Urothelium cell line (cell line): ENCODE measurements around the gene ERBB2.
"Not testable (repeated sequence)": the region's sequence is repeated elsewhere in the genome, so short reads cannot be mapped to it uniquely, and the experiment has no call there.

Source experiments
- DNase-seq: peaks from one replicate; pipeline ENCODE4 v3.0.0; 2011; ENCODE audit warnings: low spot score, mixed read lengths
- FAIRE-seq: peaks from 2 replicates; lab custom pipeline; 2011; peaks lifted over from hg19 to GRCh38; lab: Jason Lieb, UNC

The ERBB2 gene

GRCh38 chr17:39742126-39742855 lies 42.4 kb downstream of the ERBB2 start:
- DNase-seq, result no peak
- no peak for FAIRE-seq

- DNase-seq (no peak), FAIRE-seq (peak; percentile 9)
Measured at GRCh38 chr17:39742856-39743436, 43.1 kb downstream of the ERBB2 start.

GRCh38 chr17:39744075-39744835 lies 44.4 kb downstream of the ERBB2 start:
- FAIRE-seq, result no peak
- DNase-seq, result no peak

- FAIRE-seq, result no peak
- DNase-seq, result no peak
Measured at GRCh38 chr17:39744836-39745215, 45.0 kb downstream of the ERBB2 start.

GRCh38 chr17:39745335-39746144 lies 45.7 kb downstream of the ERBB2 start:
- FAIRE-seq, result no peak
- no peak for DNase-seq

- FAIRE-seq (no peak), DNase-seq (no peak)
Measured at GRCh38 chr17:39746145-39746461, 46.2 kb downstream of the ERBB2 start.

- no peak for FAIRE-seq
Measured at GRCh38 chr17:39747745-39748144, 47.9 kb downstream of the ERBB2 start.

GRCh38 chr17:39748444-39749034 lies 48.7 kb downstream of the ERBB2 start:
- DNase-seq, FAIRE-seq: not testable (repeated sequence)

More at GRCh38 chr17:39747745-39748144, 47.9 kb downstream of the ERBB2 start:
- DNase-seq, result no peak

GRCh38 chr17:39750131-39751015 lies 50.5 kb downstream of the ERBB2 start:
- DNase-seq (peak; percentile 55), FAIRE-seq (peak; percentile 81)

- FAIRE-seq (no peak), DNase-seq (no peak)
Measured at GRCh38 chr17:39751016-39751543, 51.2 kb downstream of the ERBB2 start.

GRCh38 chr17:39751637-39752036 lies 51.8 kb downstream of the ERBB2 start:
- DNase-seq (no peak), FAIRE-seq (no peak)

- DNase-seq (no peak), FAIRE-seq (no peak)
Measured at GRCh38 chr17:39752241-39752881, 52.5 kb downstream of the ERBB2 start.

- peak; percentile 68 for DNase-seq
- FAIRE-seq, result peak; percentile 76
Measured at GRCh38 chr17:39753514-39754160, 53.8 kb downstream of the ERBB2 start.

GRCh38 chr17:39754161-39754957 lies 54.5 kb downstream of the ERBB2 start:
- DNase-seq, result peak; percentile 97
- peak; percentile 20 for FAIRE-seq

- FAIRE-seq (no peak), DNase-seq (no peak)
Measured at GRCh38 chr17:39754958-39755553, 55.2 kb downstream of the ERBB2 start.

GRCh38 chr17:39755554-39756379 lies 55.9 kb downstream of the ERBB2 start:
- FAIRE-seq, result peak; percentile 63
- no peak for DNase-seq
